ENCODE results near the gene TNFRSF11A. TPM values are rescaled to one million over a fixed set of nuclear protein-coding genes. Genes with fewer than 3 reads are reported as not detected.

TNFRSF11A gene
- total RNA-seq, 4 donors from 2014 or later: 2.1 to 22.7 (median 3.8) TPM

DNA sequence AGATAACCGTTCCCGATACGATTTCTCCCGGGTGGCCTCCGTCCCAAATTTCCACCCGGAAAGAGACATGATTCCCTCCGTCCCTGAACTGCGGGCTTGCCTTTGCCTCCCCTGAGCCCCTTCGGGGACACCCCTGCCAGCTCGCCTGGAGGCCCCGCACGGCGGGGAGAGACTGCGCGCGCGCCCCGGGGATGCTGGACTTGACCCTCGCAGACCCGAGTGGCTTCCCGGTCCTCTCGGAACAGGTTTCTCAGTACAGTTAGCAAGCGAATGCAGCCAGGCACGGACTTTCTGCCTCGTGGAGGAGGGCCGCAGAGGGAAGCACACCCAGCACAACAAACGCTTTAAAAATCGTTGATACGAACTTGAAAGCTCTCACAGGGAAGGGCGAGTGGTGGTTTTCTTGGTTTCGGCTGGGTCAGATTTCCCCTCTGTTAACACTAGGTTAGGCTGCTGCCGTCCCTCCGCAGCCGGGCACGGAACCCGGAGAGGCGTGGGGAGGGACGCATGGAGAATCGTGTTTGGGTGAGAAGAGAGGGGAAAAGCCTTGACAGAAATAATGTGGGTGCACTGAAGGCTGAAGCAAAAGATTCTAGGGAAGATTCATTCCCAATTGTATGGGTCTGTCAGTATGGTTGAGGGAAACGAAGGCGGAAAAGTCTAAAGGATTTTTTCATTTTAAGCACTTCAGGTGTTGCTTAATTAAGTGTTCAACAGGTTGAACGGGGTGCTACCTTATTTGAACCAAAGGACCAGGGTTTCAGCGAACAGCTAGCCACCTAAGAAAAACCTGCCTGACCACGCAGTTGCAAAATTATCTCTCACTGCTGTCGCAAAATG is 916 bp downstream of the TNFRSF11A start:
- ATAC-seq (ENCODE audit: low FRiP score) (peak; percentile 19), DNase-seq (ENCODE audit: low spot score) (no peak)
- TF ChIP-seq, protein P1, sequence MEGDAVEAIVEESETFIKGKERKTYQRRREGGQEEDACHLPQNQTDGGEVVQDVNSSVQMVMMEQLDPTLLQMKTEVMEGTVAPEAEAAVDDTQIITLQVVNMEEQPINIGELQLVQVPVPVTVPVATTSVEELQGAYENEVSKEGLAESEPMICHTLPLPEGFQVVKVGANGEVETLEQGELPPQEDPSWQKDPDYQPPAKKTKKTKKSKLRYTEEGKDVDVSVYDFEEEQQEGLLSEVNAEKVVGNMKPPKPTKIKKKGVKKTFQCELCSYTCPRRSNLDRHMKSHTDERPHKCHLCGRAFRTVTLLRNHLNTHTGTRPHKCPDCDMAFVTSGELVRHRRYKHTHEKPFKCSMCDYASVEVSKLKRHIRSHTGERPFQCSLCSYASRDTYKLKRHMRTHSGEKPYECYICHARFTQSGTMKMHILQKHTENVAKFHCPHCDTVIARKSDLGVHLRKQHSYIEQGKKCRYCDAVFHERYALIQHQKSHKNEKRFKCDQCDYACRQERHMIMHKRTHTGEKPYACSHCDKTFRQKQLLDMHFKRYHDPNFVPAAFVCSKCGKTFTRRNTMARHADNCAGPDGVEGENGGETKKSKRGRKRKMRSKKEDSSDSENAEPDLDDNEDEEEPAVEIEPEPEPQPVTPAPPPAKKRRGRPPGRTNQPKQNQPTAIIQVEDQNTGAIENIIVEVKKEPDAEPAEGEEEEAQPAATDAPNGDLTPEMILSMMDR (IDR thresholded peaks at IDR 0.05): no peak

DNA sequence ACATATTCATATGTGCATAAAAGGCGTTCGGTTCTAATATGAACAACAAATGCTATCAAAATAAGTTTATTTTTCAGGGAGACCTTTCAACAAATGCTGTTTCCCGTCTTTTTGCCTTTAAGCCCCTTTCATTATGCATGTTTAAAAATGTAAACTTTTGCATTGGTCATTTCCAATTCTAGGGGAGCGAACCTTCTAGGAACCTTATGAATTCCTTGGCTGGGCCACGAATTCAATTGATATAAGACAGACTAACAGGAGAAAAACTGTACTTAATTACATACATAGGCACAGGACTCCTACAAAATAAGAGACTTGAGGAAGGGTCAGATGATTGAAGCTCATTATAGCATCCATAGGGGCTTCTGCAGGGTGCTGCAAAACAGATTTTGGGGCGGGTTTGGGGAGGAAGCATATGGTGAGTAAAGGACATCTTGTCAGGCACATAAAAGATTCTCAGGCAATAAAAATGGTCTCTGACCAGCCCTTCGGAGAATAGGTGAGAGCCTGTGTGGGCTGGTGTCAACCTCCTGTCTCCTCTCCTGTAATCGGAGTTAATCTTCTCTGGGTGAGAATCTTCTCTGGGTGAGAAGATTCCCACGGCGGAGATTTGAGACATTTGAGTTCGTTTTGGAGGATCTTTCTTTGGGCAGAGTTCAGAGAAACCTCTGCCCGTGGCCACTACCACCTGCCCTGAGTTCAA is 1.7 kb downstream of the TNFRSF11A start:
- no peak for DNase-seq (ENCODE audit: low spot score)
- no peak for ATAC-seq (ENCODE audit: low FRiP score)

GRCh38 chr18:62327977-62328376 is 2.9 kb downstream of the TNFRSF11A start:
- ATAC-seq (ENCODE audit: low FRiP score): no peak
- DNase-seq (ENCODE audit: low spot score): no peak
- TF ChIP-seq, protein P1 (IDR thresholded peaks at IDR 0.05): no peak

More for the DNA sequence above, 1.7 kb downstream of the TNFRSF11A start:
- TF ChIP-seq, protein P1 (IDR thresholded peaks at IDR 0.05): no peak

- TF ChIP-seq, protein P1 (IDR thresholded peaks at IDR 0.05): no peak
- DNase-seq (ENCODE audit: low spot score): no peak
- ATAC-seq (ENCODE audit: low FRiP score): no peak
Measured at GRCh38 chr18:62328586-62329525, 3.7 kb downstream of the TNFRSF11A start.

GRCh38 chr18:62329691-62330454 is 4.8 kb downstream of the TNFRSF11A start:
- TF ChIP-seq, protein P1 (IDR thresholded peaks at IDR 0.05): no peak
- no peak for ATAC-seq (ENCODE audit: low FRiP score)

GRCh38 chr18:62330650-62331049 is 5.5 kb downstream of the TNFRSF11A start:
- no peak for DNase-seq (ENCODE audit: low spot score)
- ATAC-seq (ENCODE audit: low FRiP score): no peak
- TF ChIP-seq, protein P1 (IDR thresholded peaks at IDR 0.05): no peak

More at GRCh38 chr18:62329691-62330454, 4.8 kb downstream of the TNFRSF11A start:
- DNase-seq (ENCODE audit: low spot score): no peak

All from omental fat pad (tissue), 4 donors.